Mucosa of gallbladder (tissue), 1 donor: Measurements from ENCODE around the gene MAPRE2. TPM values are rescaled to one million over a fixed set of nuclear protein-coding genes. Genes with fewer than 3 reads are reported as not detected.

ENCODE experiments used
- DNase-seq: peaks from one replicate; pipeline ENCODE4 v3.0.0-alpha.2; 2020; ENCODE audit warnings: low spot score
- total RNA-seq: library from RNA; stranded (reverse); gene quantifications from one replicate; pipeline ENCODE4 v1.2.1, GENCODE V29; 2021
- donor health status: DM: no; HTN: no; CAD: no.

The MAPRE2 gene
- total RNA-seq, 1 donor from 2014 or later = 75.8 TPM

GRCh38 chr18:35032113-35032512 is 9.1 kb upstream of the MAPRE2 start:
- no peak for DNase-seq

- DNase-seq = no peak
Observed at GRCh38 chr18:35038029-35038428, 3.2 kb upstream of the MAPRE2 start.

- no peak for DNase-seq
Observed at GRCh38 chr18:35038881-35039491, 2.2 kb upstream of the MAPRE2 start.

- no peak for DNase-seq
Observed at GRCh38 chr18:35040638-35040987, 600 bp upstream of the MAPRE2 start.

- DNase-seq = no peak
Observed at GRCh38 chr18:35041815-35042387, 688 bp downstream of the MAPRE2 start.

- DNase-seq = no peak
Observed at GRCh38 chr18:35042389-35043071, 1.3 kb downstream of the MAPRE2 start.

- no peak for DNase-seq
Observed at GRCh38 chr18:35043207-35043606, 2.0 kb downstream of the MAPRE2 start.

GRCh38 chr18:35045121-35045520 is 3.9 kb downstream of the MAPRE2 start:
- no peak for DNase-seq

- no peak for DNase-seq
Observed at GRCh38 chr18:35045806-35046205, 4.6 kb downstream of the MAPRE2 start.

- DNase-seq = no peak
Observed at GRCh38 chr18:35047697-35048292, 6.6 kb downstream of the MAPRE2 start.

- DNase-seq = no peak
Observed at GRCh38 chr18:35049111-35050027, 8.2 kb downstream of the MAPRE2 start.

- no peak for DNase-seq
Observed at GRCh38 chr18:35050028-35050546, 8.9 kb downstream of the MAPRE2 start.

GRCh38 chr18:35050705-35051195 is 9.5 kb downstream of the MAPRE2 start:
- DNase-seq = no peak

GRCh38 chr18:35051641-35052377 is 10.6 kb downstream of the MAPRE2 start:
- no peak for DNase-seq

- no peak for DNase-seq
Observed at GRCh38 chr18:35054401-35054800, 13.2 kb downstream of the MAPRE2 start.

GRCh38 chr18:35055105-35055504 is 13.9 kb downstream of the MAPRE2 start:
- no peak for DNase-seq

GRCh38 chr18:35055726-35056125 is 14.5 kb downstream of the MAPRE2 start:
- DNase-seq = no peak

- no peak for DNase-seq
Observed at GRCh38 chr18:35059280-35059927, 18.2 kb downstream of the MAPRE2 start.

- DNase-seq = no peak
Observed at GRCh38 chr18:35060122-35060815, 19.1 kb downstream of the MAPRE2 start.

GRCh38 chr18:35061336-35061735 is 20.1 kb downstream of the MAPRE2 start:
- no peak for DNase-seq
